HFFc6 (cell line): ENCODE data around the gene EFCAB8. TPM values are rescaled to one million over a fixed set of nuclear protein-coding genes. Genes with fewer than 3 reads are reported as not detected.

Source experiments
- DNase-seq: peaks from one replicate; pipeline ENCODE4 v3.0.0-alpha.2; 2018
- H3K27ac Mint-ChIP-seq: 2 replicates; pipeline ENCODE4 v1.8.0; 2020; ENCODE audit warnings: mild to moderate bottlenecking, mixed read lengths
- H3K27me3 Mint-ChIP-seq: 2 replicates; pipeline ENCODE4 v1.8.0; 2021; ENCODE audit warnings: mild to moderate bottlenecking, moderate library complexity, mixed read lengths; ENCODE audit not compliant: insufficient read depth
- H3K36me3 Mint-ChIP-seq: 2 replicates; pipeline ENCODE4 v1.8.0; 2021; ENCODE audit warnings: low read depth, mixed read lengths
- H3K4me1 Mint-ChIP-seq: 2 replicates; pipeline ENCODE4 v1.8.0; 2020; ENCODE audit warnings: low read depth, mixed read lengths
- H3K4me3 Mint-ChIP-seq: 2 replicates; pipeline ENCODE4 v1.8.0; 2020; ENCODE audit warnings: mild to moderate bottlenecking, moderate library complexity, mixed read lengths
- H3K9me3 Mint-ChIP-seq: 2 replicates; pipeline ENCODE4 v1.8.0; 2020; ENCODE audit warnings: mild to moderate bottlenecking, mixed read lengths
- total RNA-seq, 6 experiments: library from RNA; stranded (reverse); fragmentation: NEBNext Ultra II Directional; extraction: Animal tissue kit (Norgen Biotek cat#: 25700); gene quantifications; 2 replicates in 1 of 6; 3 replicates in 5 of 6; pipeline ENCODE4 v1.2.3, GENCODE V29; 2021
- TF ChIP-seq, protein P1 (sequence below): fragments of 200-600 bp; sonication (generic); IDR thresholded peaks from 2 replicates; pipeline ENCODE4 v1.5.0; 2021; ENCODE audit warnings: antibody characterized with exemption, mild to moderate bottlenecking

The EFCAB8 gene
- total RNA-seq, 6 experiments from 2014 or later = not detected

DNA sequence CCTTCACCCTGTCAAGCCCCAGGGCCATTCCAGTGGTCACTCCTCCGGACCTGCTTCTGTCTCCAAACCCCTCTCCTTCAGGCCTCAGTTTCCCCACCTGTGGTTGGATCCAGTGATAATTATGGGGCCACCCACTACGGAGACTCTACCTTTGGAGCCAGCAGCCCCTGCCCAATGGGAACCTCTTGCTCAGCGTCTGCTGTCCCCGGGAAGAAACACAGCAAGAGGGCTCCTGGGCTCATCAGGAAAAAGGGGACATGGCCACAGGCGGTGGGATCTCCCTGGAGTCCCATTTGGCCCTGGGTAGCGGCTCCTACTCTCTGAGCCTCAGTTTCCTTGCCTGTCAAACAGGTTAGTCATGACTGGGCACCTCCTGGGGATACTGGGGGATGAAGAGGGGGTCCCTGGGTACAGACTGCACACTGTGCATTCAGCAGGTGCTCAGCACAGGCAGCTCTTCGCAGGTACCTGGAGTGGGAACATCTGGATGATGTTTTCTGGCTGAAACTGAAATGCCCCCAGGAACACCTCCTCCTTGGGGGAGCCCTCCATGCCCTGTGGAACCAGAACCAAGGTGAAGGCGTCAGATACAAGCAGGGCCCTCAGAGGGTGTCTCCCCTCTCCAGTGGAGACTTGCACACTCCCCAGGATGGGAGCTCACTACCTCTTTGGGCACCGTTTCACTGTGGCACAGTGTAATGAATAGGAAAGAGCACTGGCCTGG, 126.1 kb downstream of the EFCAB8 start:
- Mint-ChIP-seq H3K36me3 (no peaks in the 10 kb centered on the region), H3K27ac (no peak overlapping the region), H3K9me3 (no peaks in the 10 kb centered on the region), H3K4me3 (no peak overlapping the region), H3K27me3 (peaks cover 20% of the 10 kb centered on the region), H3K4me1 (no peaks in the 10 kb centered on the region)
- TF ChIP-seq, protein P1, sequence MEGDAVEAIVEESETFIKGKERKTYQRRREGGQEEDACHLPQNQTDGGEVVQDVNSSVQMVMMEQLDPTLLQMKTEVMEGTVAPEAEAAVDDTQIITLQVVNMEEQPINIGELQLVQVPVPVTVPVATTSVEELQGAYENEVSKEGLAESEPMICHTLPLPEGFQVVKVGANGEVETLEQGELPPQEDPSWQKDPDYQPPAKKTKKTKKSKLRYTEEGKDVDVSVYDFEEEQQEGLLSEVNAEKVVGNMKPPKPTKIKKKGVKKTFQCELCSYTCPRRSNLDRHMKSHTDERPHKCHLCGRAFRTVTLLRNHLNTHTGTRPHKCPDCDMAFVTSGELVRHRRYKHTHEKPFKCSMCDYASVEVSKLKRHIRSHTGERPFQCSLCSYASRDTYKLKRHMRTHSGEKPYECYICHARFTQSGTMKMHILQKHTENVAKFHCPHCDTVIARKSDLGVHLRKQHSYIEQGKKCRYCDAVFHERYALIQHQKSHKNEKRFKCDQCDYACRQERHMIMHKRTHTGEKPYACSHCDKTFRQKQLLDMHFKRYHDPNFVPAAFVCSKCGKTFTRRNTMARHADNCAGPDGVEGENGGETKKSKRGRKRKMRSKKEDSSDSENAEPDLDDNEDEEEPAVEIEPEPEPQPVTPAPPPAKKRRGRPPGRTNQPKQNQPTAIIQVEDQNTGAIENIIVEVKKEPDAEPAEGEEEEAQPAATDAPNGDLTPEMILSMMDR = no peak
- no peak for DNase-seq

DNA sequence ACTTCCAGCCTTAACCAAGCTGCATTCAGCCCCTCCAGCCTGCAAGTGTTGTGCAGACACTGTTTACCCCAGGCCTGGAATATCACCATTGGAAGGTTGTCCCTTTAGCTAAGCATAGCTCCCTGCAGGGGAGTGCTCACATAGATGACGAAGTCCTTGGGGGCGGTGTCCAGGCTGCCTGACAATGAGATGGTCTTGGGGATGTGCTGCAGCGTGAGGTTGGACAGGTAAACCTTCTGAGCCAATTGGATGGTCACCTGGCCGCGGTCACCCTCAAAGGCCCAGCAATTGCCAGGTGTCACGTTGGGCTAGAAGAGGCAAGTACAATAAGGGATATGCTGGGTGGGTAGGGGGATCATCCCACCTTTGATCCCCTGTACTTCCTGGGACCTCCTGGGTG, 126.9 kb downstream of the EFCAB8 start:
- peaks cover 20% of the 10 kb centered on the region for H3K27me3 Mint-ChIP-seq
- H3K4me1 Mint-ChIP-seq = no peaks in the 10 kb centered on the region
- DNase-seq = no peak
- TF ChIP-seq, protein P1 = no peak
- no peak overlapping the region for H3K4me3 Mint-ChIP-seq
- H3K36me3 Mint-ChIP-seq = no peaks in the 10 kb centered on the region
- no peak overlapping the region for H3K27ac Mint-ChIP-seq
- no peaks in the 10 kb centered on the region for H3K9me3 Mint-ChIP-seq

- no peak overlapping the region for H3K27ac Mint-ChIP-seq
- no peak for DNase-seq
- no peaks in the 10 kb centered on the region for H3K9me3 Mint-ChIP-seq
- H3K4me3 Mint-ChIP-seq = no peak overlapping the region
- H3K36me3 Mint-ChIP-seq = no peaks in the 10 kb centered on the region
- peaks cover 20% of the 10 kb centered on the region for H3K27me3 Mint-ChIP-seq
- no peaks in the 10 kb centered on the region for H3K4me1 Mint-ChIP-seq
- TF ChIP-seq, protein P1 = no peak
Measured at GRCh38 chr20:32986331-32986966, 127.7 kb downstream of the EFCAB8 start.

GRCh38 chr20:32987044-32987825, 128.5 kb downstream of the EFCAB8 start:
- DNase-seq = no peak
- H3K9me3 Mint-ChIP-seq = no peaks in the 10 kb centered on the region
- no peaks in the 10 kb centered on the region for H3K4me1 Mint-ChIP-seq
- no peak overlapping the region for H3K4me3 Mint-ChIP-seq
- no peak overlapping the region for H3K27ac Mint-ChIP-seq
- TF ChIP-seq, protein P1 = no peak
- no peaks in the 10 kb centered on the region for H3K36me3 Mint-ChIP-seq
- H3K27me3 Mint-ChIP-seq = peaks cover 21% of the 10 kb centered on the region

DNA sequence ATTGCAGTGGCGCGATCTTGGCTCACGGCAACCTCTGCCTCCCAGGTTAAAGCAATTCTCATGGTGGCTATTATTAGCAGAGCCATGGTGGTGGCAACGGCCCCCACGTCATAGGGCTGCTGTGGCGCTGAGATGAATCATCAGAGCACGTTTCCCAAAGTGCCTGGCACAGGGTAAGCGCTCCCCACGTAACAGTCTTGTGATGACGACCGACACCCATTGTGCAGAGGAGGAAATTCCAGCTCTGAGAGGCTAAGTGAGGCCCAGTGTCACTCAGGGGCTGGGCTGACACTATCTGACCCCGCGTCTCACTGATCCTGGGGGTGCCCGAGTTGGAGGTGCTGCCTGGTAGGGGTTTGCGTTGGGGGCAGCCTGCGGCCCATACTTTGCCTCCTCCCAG, 129.3 kb downstream of the EFCAB8 start:
- Mint-ChIP-seq H3K9me3 (no peaks in the 10 kb centered on the region), H3K4me1 (no peaks in the 10 kb centered on the region), H3K4me3 (no peak overlapping the region), H3K36me3 (no peaks in the 10 kb centered on the region), H3K27ac (no peak overlapping the region), H3K27me3 (peaks cover 25% of the 10 kb centered on the region)
- TF ChIP-seq, protein P1 = no peak
- no peak for DNase-seq
